ENCODE measurements around the gene KRTAP5-3.

KRTAP5-3 gene

DNA sequence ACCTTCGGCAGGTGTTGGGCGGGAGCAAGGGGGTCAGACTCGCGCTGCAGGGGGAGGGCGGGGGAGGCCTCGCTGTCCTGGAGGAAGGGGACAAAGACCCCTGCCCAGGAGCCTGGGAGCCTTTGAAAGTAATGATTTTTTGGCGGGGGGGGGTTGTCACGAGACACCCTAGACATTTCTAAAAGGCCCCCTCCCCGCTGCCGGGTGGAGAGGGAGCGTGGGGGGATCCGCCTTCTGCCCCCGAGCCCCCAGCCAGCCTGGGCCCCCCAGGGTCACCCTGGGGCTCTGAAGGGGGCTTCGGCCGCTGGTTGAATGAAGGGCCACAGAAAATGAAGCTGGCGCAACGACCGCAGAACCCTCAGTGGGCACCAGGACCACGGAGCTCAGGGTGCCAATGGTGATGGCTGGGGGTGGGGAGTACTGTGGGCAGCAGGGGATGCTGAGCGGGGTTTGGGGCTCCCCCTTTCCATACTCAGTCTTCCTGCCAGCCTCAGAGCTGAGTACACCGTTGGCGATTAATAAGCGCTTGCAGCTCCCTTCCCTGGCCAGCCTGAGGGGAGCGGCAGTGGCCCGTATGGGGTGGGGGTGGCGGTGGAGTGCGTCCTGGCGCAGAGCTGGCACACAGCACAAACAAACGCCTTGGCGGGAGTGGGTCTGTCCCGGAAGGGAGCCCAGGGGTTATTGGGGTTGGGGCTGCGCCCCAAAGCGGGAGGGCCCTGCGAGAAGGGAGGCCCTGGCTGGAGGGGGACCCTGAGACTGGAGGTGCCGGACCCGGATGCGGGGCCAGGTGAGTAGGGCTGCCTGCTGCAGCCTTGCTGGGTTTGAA, 35.0 kb downstream of the KRTAP5-3 start:
- no peak for DNase-seq (ENCODE audit: extremely low spot score)
- TF ChIP-seq BHLHE40 (IDR thresholded peaks at IDR 0.05; ENCODE audit: borderline replicate concordance) (no peak), L3MBTL2 (conservative IDR thresholded peaks at IDR 0.05) (no peak), ELF4 (IDR thresholded peaks at IDR 0.05) (no peak), FOXK2 (IDR thresholded peaks at IDR 0.05) (no peak), LEF1 (IDR thresholded peaks at IDR 0.05; ENCODE audit: borderline replicate concordance) (no peak), ARNT (IDR thresholded peaks at IDR 0.05) (no peak), FOXA1 (IDR thresholded peaks at IDR 0.05) (no peak), TARDBP (IDR thresholded peaks at IDR 0.05) (no peak)
- POLR2A ChIA-PET: interaction anchor here (1.7 to 2.6 kb wide), 3 partner anchors 8 to 31 kb away, joined by 6 to 20 read pairs (median 11); no protein-coding TSS in a partner anchor
- CTCF ChIA-PET: interaction anchor here (2.4 to 3.0 kb wide), 2 partner anchors 24 to 27 kb away, joined by 15 to 45 read pairs; no protein-coding TSS in a partner anchor

DNA sequence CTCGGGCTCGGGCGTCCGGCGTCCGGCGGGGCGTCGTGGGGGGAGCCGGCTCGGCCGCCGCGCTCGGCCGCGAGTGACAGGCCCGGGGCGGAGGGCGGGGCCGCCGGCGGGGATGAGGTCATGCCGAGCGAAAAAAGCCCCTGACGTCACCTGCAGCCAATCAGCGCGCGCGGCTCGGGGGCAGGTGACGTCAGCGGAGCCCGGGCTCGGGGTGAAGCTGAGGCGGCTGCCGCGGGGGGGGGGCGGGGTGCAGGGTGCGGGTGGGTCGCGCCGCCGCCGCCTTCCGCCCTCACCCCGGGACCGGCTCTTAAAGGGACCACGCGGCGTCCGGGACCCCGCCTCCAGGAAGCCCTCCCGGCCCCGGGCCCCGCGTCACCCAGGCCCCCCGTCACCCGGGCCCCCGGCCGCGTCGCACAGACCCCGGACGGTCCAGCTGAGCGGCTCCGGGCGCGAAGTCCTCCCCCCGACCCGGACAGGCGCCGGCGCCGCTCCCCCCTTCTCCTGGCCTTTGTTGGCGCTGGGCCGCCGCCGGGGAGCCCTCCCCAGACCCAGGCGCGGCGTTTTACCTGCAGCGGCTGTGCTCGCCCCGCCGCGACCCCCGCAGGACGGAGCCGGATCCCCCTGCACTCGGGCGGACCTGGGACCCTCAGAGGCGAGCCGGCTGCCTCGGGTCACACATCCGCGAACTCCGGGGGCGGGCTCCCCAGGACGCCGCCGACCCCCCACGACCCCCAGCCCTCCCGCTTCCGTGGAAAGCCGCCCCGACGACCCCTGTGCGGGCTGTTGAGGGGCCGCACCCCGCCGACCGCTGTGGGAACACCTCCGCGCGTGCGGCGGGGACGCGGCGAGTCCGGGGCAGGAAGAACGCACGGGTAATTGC, 35.8 kb downstream of the KRTAP5-3 start, which contains the start of gene DUSP8:
TSS of gene DUSP8 (minus strand) at position 75 of the 880 bp plus-strand sequence. CDS start 6,445 bp downstream, outside the sequence.
- POLR2A ChIA-PET: interaction anchor here (1.7 kb wide), 1 partner anchor 8 kb away, joined by 11 read pairs; no protein-coding TSS in a partner anchor
- TF ChIP-seq ELF4 (IDR thresholded peaks at IDR 0.05) (no peak), SP1 (IDR thresholded peaks at IDR 0.05) (no peak), SUZ12 (IDR thresholded peaks at IDR 0.05) (no peak), BHLHE40 (IDR thresholded peaks at IDR 0.05; ENCODE audit: borderline replicate concordance) (no peak), ARNT (IDR thresholded peaks at IDR 0.05) (no peak), L3MBTL2 (conservative IDR thresholded peaks at IDR 0.05) (no peak), NFRKB (IDR thresholded peaks at IDR 0.05) (no peak), FOXM1 (IDR thresholded peaks at IDR 0.05; ENCODE audit: borderline replicate concordance) (no peak), FOXK2 (IDR thresholded peaks at IDR 0.05) (no peak), TARDBP (IDR thresholded peaks at IDR 0.05) (no peak), ZNF384 (IDR thresholded peaks at IDR 0.05) (no peak), HDGF (IDR thresholded peaks at IDR 0.05; ENCODE audit: borderline replicate concordance) (no peak)
- DNase-seq (ENCODE audit: extremely low spot score): peak; percentile 92
- CTCF ChIA-PET: interaction anchor here (3.0 kb wide), 1 partner anchor 26 kb away, joined by 45 read pairs; no protein-coding TSS in a partner anchor

GRCh38 chr11:1571760-1572196, 36.5 kb downstream of the KRTAP5-3 start:
- CTCF ChIA-PET: no interaction called here
- DNase-seq (ENCODE audit: extremely low spot score): no peak
- POLR2A ChIA-PET: no interaction called here
- TF ChIP-seq CTBP1 (IDR thresholded peaks at IDR 0.05; ENCODE audit: borderline replicate concordance) (no peak), PKNOX1 (IDR thresholded peaks at IDR 0.05) (no peak), SP1 (IDR thresholded peaks at IDR 0.05) (no peak), TARDBP (IDR thresholded peaks at IDR 0.05) (no peak), L3MBTL2 (conservative IDR thresholded peaks at IDR 0.05) (no peak), FOXK2 (IDR thresholded peaks at IDR 0.05) (no peak), ELF4 (IDR thresholded peaks at IDR 0.05) (no peak), FOXM1 (IDR thresholded peaks at IDR 0.05; ENCODE audit: borderline replicate concordance) (no peak), NFRKB (IDR thresholded peaks at IDR 0.05) (no peak), BHLHE40 (IDR thresholded peaks at IDR 0.05; ENCODE audit: borderline replicate concordance) (no peak), HDGF (IDR thresholded peaks at IDR 0.05; ENCODE audit: borderline replicate concordance) (no peak), LEF1 (IDR thresholded peaks at IDR 0.05; ENCODE audit: borderline replicate concordance) (no peak), ZNF384 (IDR thresholded peaks at IDR 0.05) (no peak), SUZ12 (IDR thresholded peaks at IDR 0.05) (no peak)

- TF ChIP-seq L3MBTL2 (conservative IDR thresholded peaks at IDR 0.05): no peak
- TF ChIP-seq SP1 (IDR thresholded peaks at IDR 0.05): no peak
- no peak for TF ChIP-seq PKNOX1 (IDR thresholded peaks at IDR 0.05)
- TF ChIP-seq NFRKB (IDR thresholded peaks at IDR 0.05): no peak
- POLR2A ChIA-PET: no interaction called here
- no peak for DNase-seq (ENCODE audit: extremely low spot score)
- CTCF ChIA-PET: no interaction called here
These were observed 37.1 kb downstream of the KRTAP5-3 start for GRCh38 chr11:1570896-1571759.

GRCh38 chr11:1570531-1570895, 37.8 kb downstream of the KRTAP5-3 start:
- ChIA-PET POLR2A (no interaction called here), CTCF (no interaction called here)
- no peak for DNase-seq (ENCODE audit: extremely low spot score)
- TF ChIP-seq NFRKB (IDR thresholded peaks at IDR 0.05): no peak
- no peak for TF ChIP-seq FOXM1 (IDR thresholded peaks at IDR 0.05; ENCODE audit: borderline replicate concordance)
- no peak for TF ChIP-seq ELF4 (IDR thresholded peaks at IDR 0.05)
- TF ChIP-seq SP1 (IDR thresholded peaks at IDR 0.05): no peak
- TF ChIP-seq LEF1 (IDR thresholded peaks at IDR 0.05; ENCODE audit: borderline replicate concordance): no peak
- TF ChIP-seq FOXA1 (IDR thresholded peaks at IDR 0.05): no peak
- no peak for TF ChIP-seq L3MBTL2 (conservative IDR thresholded peaks at IDR 0.05)
- no peak for TF ChIP-seq TARDBP (IDR thresholded peaks at IDR 0.05)
- no peak for TF ChIP-seq ARNT (IDR thresholded peaks at IDR 0.05)
- no peak for TF ChIP-seq ZNF384 (IDR thresholded peaks at IDR 0.05)

All from HEK293T (cell line).